NOMO-1 (cell line): ENCODE results near the gene NPTN.

Source experiments
- DNase-seq, 2 experiments: peaks; one replicate each; lab custom pipeline; 2025; ENCODE audit not compliant: unreplicated experiment in 2 of 2; lab: John Stamatoyannopoulos, UW

Gene NPTN

DNA sequence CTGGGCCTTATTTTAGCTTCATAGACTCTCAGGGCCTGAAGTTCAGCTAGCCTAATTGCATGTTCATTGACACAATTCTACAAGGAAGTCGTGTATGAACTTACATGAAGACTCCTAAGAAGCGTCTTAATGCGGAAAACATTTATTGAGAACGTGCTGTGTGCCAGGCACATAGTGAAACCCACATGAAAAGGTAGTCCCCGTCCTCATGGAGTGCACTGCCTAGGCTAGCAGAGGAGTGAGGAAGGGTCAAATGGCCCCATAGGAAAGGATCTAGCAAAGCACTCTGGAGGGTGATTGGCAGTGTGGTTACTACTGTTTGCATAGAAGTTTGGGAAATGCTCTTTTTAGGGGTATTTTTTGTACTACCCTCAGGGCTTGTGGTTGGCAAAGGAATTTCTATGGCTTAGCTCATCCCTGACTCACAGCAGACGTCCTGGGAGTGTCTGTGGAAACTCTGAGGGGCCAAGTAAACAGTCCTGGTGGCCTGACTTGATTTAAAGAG, 854 bp upstream of the NPTN start:
- peak in 1 of 2 experiments; percentile 29 for DNase-seq

DNA sequence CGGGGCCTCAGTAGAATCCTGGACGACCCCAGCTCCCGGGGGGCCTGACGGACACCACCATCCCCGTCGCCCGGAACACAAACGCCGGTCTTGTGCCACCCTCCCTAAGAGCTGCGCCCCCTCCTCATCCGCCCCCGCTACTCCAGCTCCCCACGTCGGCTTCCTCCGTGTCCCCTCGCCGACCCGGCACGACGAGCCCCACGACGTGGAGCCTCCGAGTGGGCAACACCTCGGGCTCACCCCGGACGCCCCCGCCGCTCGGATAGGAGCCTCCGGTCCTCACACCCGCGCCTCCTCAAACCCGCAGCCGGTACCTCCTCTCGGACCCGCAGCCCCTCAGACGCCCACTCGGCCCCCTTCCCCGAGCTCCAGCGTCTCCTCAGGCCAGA, 525 bp downstream of the NPTN start:
- no peak for DNase-seq

DNA sequence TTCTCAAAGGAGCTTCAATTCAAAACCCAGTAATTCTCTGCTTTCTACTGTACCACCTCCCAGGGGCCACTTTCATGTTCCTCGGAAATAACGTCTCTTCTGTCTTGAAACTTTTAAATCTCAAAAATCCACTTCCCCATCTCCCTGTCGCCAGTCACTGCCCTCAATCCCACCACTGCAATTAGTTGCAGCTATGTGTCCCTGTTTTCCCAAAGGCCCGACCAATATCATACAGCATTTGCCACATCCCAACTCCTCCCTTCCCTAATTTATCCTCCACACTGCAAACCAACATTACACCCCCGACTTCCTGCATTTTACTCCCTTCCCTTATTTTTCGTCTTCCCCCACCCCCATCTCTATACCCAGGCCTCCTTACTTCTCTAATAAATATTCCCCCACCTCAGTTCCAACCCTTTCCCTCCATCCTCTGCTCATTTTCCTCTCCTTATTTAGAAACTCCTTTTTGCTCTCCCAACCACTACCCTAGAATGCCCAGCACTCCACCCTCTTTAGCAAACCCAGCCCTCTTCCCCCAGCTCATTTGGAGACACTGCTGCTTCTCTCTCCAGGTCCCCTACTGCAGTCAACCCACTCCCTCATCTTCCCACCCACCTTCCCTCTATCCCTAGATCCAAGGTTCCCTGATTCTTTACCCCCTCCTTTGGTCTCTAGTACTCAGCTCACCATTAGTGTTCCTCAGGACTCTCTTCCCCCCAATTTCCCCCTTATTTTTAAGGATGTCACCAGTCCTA, 1.1 kb downstream of the NPTN start:
- peak; percentile 47 to 69 for DNase-seq

DNA sequence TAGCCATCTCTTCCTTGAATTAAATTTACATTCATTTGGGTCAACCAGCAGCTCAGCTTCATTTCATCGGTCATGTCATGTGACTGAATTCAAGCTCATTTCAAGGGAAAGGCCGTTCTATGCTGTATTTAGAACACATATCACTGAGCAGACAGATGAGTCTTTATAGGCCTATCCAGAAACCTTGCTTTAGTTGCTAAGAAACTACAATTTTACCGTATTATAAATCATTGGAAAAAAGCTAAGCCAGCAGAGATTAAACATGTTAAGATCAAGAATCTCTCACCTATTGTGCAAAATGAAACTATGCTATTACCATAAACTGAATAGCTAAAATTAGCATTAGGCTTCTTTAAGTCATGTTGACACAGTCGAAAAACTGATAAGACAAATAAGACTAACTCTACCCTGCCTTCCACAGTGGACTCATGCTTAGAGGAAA, 2.2 kb downstream of the NPTN start:
- no peak for DNase-seq

DNA sequence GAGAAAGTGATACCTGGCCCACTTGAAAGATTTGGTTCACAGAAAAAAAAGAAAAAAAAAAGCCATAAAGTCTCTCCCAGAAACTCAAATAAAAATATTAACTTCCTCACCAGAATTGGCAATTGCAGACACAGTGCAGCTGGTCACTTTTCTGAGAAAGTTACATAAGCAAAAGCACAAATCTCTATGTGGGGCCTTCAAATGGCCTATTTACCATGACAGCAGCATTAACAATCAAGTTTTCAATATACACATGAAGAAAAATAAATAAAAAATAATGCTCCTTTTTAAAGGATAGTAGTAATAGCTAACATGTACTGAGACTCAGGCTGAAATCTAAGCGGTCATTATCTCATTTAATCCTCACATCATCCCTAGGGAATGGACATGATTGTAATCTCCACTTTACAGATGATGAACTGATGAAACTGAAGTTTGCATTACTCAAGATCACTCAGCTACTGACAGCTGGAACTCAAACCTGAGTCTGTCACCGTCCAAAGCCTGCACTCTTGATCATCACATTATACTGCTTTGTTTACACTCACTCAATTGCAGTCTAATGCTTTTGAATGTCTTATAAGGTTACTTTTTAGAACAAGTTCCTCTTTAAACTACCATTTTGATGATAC, 3.3 kb downstream of the NPTN start:
- no peak for DNase-seq

DNA sequence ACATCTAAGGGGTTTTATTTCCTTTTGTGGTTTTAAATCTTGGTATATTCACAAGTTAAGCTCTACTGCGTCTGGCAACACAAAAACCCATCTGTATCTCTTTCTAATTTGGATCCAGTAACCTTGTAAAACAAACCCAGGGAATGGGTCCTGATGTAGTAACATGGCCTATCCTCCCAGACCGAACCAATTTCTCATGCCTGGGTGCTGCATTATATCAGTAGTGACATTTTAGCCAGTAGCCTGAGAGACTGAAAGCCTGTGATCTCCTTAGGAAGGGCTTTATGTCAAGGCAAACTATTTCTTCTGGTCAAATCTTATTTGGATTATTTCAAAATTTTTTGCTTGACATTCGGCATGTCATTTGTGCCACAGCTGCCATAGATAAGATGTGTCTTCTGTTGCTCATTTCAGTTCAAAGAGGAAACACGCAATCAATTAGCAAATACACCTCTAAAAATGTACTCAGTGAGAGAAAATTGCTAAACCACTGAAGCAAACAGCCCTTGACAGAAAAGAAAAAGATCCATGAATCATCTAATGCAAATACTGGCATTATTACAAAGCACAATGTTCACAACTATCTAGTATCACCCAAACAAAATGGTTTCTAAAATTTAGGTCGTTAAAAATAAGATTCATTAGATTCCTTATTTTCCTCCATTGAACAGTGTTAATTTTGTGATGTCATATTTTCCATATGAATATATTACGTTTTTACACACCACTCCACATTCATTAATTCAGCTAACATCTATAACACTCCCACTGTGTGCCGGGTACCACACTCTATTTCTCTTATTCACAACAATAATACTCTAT, 4.0 kb downstream of the NPTN start:
- DNase-seq: peak; percentile 25 to 76

DNA sequence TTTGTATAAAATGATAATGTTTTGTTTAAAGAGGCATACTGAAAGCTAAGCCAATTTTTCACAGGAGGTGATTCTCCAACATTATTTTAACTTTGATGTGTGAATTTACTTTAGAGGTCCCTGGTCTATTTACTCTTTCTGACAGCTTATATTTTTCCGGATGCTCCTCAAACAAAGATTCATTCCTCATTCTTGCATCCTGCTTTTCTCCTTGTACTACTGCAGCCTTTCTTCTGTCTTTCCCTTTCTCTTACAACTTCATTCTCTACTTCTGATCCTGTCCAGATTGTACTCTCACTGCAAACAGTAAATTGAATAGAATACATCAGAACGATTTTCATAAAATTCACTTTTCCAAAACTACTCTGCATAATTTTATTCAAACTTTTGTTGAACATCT, 5.1 kb downstream of the NPTN start:
- no peak for DNase-seq

DNA sequence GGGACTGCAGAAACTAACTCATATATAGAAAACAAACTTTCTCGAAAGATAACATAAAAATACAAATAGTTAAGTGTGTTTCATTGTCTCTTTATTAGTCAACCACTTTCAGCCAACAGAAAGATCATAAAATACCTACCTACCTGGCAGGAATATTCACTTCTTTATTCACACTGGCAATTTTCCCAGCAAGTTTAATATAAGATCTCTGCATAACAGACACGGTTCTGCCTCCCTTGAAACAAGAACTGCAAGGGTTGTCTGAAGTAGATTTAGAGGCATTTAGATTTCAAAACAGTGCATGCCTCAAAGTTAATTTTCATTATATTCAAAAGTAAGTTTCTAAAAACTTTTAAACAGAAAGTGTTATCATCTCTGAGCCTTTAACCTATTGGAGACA, 7.1 kb downstream of the NPTN start:
- no peak for DNase-seq

DNA sequence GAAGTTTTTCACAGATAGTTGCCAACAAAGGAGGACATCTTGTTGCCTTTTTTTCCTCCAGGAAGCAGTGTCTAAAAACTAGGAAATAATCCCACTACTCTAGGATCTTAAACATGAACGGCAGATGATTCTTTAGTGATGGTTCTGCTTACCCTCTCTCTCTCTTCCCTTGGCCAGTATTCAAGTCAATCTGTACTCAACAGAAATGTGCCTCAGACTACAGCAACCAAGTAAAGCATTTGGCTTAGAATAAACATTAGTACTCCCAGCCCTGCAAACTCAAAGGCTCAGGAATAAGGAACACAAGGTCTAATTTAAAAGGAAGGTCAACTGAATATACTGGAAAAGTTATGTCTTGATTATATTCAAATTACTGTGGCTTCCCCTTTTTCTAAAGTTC, 8.7 kb downstream of the NPTN start:
- no peak for DNase-seq

DNA sequence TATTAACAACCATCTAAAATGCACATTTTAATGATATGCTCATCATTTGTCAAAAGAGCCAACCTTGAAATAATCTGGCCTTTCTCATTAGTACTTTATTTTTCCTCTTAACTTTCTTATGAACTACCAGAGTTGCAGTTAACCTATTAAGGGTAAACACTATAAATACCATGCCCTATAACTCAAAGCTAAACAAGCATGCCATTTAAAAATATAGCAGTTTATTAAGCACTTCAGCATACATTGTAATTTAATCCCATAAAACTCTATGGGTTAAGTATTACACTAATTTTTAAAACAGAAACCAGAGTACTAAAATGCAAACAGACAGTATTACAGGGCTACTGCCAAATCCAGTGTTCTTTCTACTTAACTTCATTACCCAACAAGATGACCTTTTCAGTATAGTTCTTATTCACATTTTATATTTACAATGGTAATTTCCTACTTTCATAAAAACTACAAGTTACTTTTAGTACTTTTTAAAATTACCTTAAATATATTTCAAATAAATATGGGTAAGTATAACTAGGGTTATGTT, 11.8 kb downstream of the NPTN start:
- no peak for DNase-seq

DNA sequence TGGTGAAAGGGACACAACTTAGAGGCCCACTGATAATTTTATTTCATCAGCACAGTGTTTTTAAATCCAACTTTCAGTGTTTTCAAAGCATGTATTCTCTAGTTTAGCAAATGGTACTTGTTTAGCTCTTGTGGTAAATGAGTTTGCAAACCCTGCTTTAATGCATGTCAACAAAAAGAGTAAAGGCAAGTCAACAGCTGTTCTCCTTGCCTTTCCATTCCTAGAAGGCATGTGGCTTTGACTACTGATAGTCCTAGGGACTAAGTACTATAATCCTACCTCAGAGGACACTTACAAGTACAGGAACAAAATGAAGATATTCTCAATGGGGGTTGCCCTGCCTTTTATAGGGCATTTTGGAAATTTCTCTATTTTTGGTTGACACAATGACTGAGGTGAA, 13.1 kb downstream of the NPTN start:
- DNase-seq: no peak

DNA sequence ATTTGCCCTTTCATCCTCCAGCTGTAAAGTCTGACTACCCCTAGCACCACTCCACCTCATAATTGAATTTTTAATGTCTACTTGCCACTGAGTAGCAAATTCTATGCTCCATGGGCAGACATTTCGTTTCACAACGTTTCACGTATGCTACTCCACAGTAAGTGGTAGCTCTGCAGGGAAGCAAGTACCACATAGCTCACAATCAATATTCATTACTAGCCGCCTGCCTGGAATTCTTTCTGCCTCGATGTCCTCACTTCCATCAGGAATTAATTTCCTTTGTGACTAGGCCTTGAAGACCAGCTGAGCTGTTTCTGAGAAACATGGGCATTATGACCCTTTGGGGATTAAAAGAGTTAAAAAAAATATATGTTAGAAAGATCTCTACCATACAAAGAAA, 15.3 kb downstream of the NPTN start:
- no peak for DNase-seq

DNA sequence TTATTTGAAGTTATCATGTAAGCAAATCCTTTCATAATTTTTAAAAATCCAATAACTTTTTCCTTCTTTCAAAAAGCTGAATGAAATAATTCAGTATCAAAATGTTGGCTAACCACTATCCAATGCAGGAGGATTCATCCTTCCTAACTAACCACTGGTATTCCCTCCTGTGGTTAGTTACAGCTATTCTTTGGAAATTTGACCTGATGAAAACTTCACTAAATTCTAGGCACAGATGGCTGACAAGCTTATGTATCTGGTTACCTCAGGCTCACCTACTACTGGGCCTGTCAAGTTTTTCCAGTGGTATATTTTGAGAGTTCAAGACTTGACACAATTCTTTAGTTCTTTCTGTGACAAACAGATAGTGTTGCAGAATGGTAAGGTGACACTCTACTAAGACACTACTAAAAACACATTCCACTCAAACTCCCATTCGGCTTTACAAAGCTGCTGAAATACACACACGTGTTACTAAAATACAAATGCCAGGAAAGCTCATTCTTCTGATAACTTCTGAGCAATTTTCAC, 15.8 kb downstream of the NPTN start:
- no peak for DNase-seq

DNA sequence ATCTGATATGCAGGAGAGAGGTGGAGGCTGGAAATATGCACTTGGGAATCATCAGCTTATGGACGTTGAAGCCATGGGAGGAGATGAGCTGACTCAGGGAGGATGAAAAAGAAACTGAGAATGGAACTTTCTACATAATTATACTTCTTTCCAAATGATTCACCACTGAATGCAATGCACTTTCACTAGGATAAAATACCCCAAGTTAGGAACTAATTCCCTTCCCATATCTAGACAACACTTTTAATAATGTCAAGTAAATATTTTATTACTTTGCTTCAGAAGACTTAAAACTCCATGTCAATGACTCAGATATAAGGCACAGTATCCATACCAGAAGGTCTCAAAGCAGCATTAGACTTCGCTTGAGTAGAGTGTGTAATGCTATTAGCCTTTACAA, 24.2 kb downstream of the NPTN start:
- no peak for DNase-seq

DNA sequence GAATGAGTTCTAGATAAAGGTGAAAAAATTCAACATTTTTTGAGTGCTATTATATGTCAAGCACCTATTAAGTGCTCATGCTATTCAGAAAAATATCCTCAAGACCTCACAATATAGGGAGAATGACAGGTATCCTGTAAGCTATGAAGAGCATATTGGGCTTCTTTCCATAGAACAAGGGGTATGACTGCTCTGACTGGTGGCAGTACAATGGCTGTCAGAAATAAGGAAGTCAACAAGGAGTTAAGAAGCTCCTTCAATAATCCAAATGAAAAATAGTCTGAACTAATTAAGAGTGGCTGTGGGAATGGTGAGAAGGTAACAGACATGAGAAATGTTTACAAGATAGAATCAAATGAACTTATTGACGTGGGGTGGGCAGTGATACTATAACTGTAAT, 24.7 kb downstream of the NPTN start:
- no peak for DNase-seq

DNA sequence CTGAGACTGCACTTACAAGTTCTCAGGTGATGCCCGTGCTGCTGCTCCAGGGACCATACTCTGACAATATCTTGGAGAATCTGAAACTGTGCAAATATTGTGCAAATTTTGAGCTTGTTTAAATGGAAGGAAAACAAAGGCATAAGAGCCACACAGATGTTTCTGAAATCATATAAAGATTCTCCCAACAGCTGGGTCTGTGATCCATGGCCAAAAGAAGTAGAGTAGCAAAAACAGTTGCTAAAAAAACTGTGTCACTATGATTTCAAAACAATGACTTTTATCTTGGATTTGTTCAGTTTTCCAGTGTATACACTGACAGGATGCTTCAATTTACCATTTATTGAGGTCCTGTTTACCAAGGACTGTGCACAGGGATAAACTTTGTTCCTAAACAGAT, 25.3 kb downstream of the NPTN start:
- no peak for DNase-seq

DNA sequence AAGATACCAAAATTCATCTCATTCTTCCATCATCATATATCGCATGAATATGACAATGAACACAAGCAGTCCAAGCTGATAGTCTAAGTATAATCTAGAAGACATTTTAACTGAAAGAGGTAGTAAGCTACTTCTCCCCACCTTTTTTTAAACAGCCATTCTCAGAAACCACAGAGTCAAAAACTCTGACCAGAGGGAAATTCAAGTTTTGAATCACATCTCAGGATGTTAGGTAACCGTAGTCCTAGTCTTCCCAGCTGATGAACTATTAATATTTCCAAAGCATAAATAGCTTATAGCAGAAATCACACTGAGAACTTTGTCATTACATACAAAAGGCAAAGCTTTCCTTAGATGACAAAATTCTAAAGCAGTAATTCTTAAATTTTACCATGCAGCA, 25.8 kb downstream of the NPTN start:
- peak in 1 of 2 experiments; percentile 50 for DNase-seq

DNA sequence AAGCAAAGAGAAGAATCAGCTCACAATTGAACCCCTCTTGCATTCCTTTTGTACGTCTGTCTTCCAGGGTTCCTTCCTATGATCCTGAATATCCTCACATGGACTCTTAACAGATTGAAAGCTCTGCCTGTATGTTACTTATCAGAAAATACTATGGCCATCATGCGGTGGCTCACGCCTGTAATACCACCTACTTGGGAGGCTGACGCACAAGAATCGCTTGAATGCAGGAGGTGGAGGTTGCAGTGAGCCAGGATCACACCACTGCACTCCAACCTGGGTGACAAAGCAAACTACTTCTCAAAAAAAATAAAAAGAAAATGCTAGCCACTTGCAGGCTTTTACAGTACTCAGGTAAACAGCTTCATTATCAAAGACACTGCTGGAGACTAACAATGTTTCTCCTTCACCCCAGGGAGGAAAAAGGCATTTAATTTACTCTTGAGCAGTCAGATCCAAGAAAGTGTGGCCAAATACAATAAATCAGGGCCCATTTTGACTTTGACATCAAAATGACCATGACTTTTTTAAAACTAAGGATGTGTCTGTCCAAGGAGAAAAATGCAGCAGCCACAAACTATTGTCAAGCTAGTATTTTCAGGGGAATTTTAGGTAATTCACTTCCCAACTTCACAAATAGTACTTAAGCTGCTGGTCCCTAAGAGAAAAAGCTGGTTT, 27.3 kb downstream of the NPTN start:
- DNase-seq: no peak

DNA sequence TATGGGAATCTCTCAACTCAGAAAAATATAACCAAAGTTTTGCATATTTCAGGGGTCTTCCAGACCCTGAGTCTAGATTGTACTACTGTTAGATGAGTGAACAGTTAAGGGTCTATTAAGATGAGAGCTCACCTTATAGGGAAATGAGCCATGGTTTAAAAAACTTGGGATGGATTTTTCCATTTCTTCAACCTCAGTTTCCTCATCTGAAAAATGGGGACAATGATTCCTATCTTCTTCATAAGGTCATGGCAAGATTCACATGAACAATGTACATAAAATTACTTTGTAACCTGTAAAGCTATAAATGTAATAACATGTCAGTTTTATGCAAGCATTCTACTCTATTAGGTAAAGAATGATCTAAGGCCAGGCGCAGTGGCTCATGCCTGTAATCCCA, 28.7 kb downstream of the NPTN start:
- DNase-seq: no peak

DNA sequence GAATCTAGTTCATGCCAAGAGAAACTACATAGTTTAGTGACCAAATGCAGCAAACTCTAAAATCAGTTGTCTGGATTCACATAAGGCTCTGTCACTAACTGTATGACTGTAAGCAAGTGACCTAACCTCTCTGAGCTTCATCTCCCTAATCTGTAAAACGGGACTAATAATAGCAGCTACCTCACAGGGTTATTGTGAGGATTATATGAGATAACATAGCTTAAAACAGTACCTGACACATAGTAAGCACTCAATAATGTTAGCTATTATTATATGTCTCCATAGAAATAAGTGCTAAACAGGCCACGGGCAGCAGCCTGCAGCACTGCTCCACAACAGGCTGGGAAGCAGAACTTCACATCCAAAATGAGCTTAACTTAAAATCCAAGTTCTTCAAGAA, 30.2 kb downstream of the NPTN start:
- no peak for DNase-seq
